HG02884 (cell line): ENCODE data around the gene CLTCL1.
"Not testable (repeated sequence)": the region's sequence is repeated elsewhere in the genome, so short reads cannot be mapped to it uniquely, and the experiment has no call there.

Source experiments
- ATAC-seq: cut with Tn5 transposase; IDR thresholded peaks from one replicate; pipeline ENCODE4 v1.9.1; 2021; ENCODE audit warnings: mild to moderate bottlenecking, moderate library complexity; ENCODE audit not compliant: unreplicated experiment

The CLTCL1 gene

GRCh38 chr22:19291580-19292457, at the start of gene CLTCL1:
Gene CLTCL1 (minus strand): TSS chr22:19291719. CDS start chr22:19291641, 78 bp downstream.
- ATAC-seq, result no peak

GRCh38 chr22:19337137-19337536, 45.6 kb upstream of the CLTCL1 start:
- no peak for ATAC-seq

- no peak for ATAC-seq
Observed at GRCh38 chr22:19336133-19337075, 44.9 kb upstream of the CLTCL1 start.

GRCh38 chr22:19331975-19332374, 40.5 kb upstream of the CLTCL1 start:
- no peak for ATAC-seq

GRCh38 chr22:19331474-19331873, 40.0 kb upstream of the CLTCL1 start:
- no peak for ATAC-seq

- ATAC-seq, result no peak
Observed at GRCh38 chr22:19330865-19331418, 39.4 kb upstream of the CLTCL1 start.

GRCh38 chr22:19330205-19330604, 38.7 kb upstream of the CLTCL1 start:
- not testable (repeated sequence) for ATAC-seq

- ATAC-seq, result no peak
Observed at GRCh38 chr22:19329454-19329853, 37.9 kb upstream of the CLTCL1 start.

- ATAC-seq, result no peak
Observed at GRCh38 chr22:19325296-19325948, 33.9 kb upstream of the CLTCL1 start.

GRCh38 chr22:19323420-19323819, 31.9 kb upstream of the CLTCL1 start:
- not testable (repeated sequence) for ATAC-seq

GRCh38 chr22:19321757-19322156, 30.2 kb upstream of the CLTCL1 start:
- no peak for ATAC-seq

- not testable (repeated sequence) for ATAC-seq
Observed at GRCh38 chr22:19320136-19320535, 28.6 kb upstream of the CLTCL1 start.

- no peak for ATAC-seq
Observed at GRCh38 chr22:19319281-19319680, 27.8 kb upstream of the CLTCL1 start.

- no peak for ATAC-seq
Observed at GRCh38 chr22:19317865-19318264, 26.3 kb upstream of the CLTCL1 start.

- ATAC-seq, result no peak
Observed at GRCh38 chr22:19307872-19308271, 16.4 kb upstream of the CLTCL1 start.

- ATAC-seq, result not testable (repeated sequence)
Observed at GRCh38 chr22:19306535-19306934, 15.0 kb upstream of the CLTCL1 start.

GRCh38 chr22:19304547-19304946, 13.0 kb upstream of the CLTCL1 start:
- no peak for ATAC-seq

- ATAC-seq, result no peak
Observed at GRCh38 chr22:19303785-19304184, 12.3 kb upstream of the CLTCL1 start.

GRCh38 chr22:19295733-19296132, 4.2 kb upstream of the CLTCL1 start:
- no peak for ATAC-seq

GRCh38 chr22:19292458-19293230, 1.1 kb upstream of the CLTCL1 start:
- ATAC-seq, result no peak
